22Rv1 (cell line): ENCODE measurements around the gene CARD10.

ENCODE experiments used
- CTCF ChIP-seq: fragments of 450-650 bp; IDR thresholded peaks from 2 replicates; pipeline ENCODE4 v1.5.1; 2017; ENCODE audit warnings: mild to moderate bottlenecking
- ZFX ChIP-seq: fragments of 450-650 bp; IDR thresholded peaks from 2 replicates; pipeline ENCODE4 v1.6.1; 2017; ENCODE audit warnings: antibody characterized with exemption, borderline replicate concordance

DNA sequence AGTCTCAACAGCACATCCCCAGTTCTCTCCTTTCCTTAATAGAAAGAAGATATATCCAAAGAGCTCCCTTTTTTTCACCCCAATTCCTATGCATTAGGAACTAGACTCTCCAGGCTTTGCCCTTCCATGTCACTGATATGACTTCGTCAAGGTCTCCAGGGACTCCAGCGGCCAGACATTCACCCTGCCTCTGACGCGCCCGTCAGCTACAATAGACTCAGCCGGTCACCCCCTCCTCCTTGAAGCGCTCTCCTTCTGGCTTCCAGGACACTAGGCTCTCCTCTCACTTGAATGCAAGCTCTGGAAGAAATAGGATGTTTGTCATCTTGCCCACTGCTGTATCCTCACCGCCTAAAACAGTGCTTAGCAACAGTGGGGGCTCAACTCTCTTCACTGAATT lies 77.1 kb downstream of the CARD10 start:
- TF ChIP-seq CTCF (no peak), ZFX (no peak)
